PC-3 (cell line): ENCODE measurements around the gene LRRC58. TPM values are rescaled to one million over a fixed set of nuclear protein-coding genes. Genes with fewer than 3 reads are reported as not detected.

ENCODE experiments used
- ATAC-seq: fragments of 200-7000 bp; cut with Tn5 transposase; 2 replicates; pipeline ENCODE4 v1.9.1; 2020; ENCODE audit warnings: mild to moderate bottlenecking, moderate library complexity
- BruUV-seq: library from RNA; stranded (reverse); fragments of 400-500 nt; replicated peaks from 2 replicates; lab custom pipeline; 2021; lab: Mats Ljungman, UMichigan
- CTCF ChIA-PET: fragments of 300-600 bp; sonication (Branson Sonifier 250); formaldehyde crosslinking; loops from one replicate; lab custom pipeline; 2022; ENCODE audit warnings: antibody characterized with exemption; lab: Charles Lee
- POLR2A ChIA-PET: fragments of 300-600 bp; sonication (Branson Sonifier 250); formaldehyde crosslinking; loops from one replicate; lab custom pipeline; 2022; ENCODE audit warnings: antibody characterized with exemption; ENCODE audit not compliant: unreplicated experiment; lab: Charles Lee
- DNase-seq: peaks from one replicate; pipeline ENCODE4 v3.0.0-alpha.2; 2015
- H2AFZ ChIP-seq: fragments of 300-600 bp; sonication (generic); 2 replicates; pipeline ENCODE4 v1.6.0; 2016; ENCODE audit warnings: antibody characterized with exemption, low read length
- H3F3A ChIP-seq: fragments of 300-600 bp; sonication (generic); one replicate; pipeline ENCODE4 v1.6.0; 2017; ENCODE audit warnings: antibody characterized with exemption, low read length, control low read depth, mild to moderate bottlenecking; ENCODE audit not compliant: unreplicated experiment
- H3K27ac ChIP-seq: fragments of 300-600 bp; sonication (generic); 2 replicates; pipeline ENCODE4 v1.5.1; 2016; ENCODE audit warnings: mild to moderate bottlenecking, low read length
- H3K27me3 ChIP-seq: fragments of 300-600 bp; sonication (generic); 2 replicates; pipeline ENCODE4 v1.6.1; 2016; ENCODE audit warnings: low read length, mixed read lengths
- H3K36me3 ChIP-seq: fragments of 300-600 bp; sonication (generic); 2 replicates; pipeline ENCODE4 v1.6.1; 2016; ENCODE audit warnings: low read depth, mixed run types, low read length, mixed read lengths
- H3K4me1 ChIP-seq: fragments of 300-600 bp; sonication (generic); 2 replicates; pipeline ENCODE4 v1.5.1; 2016; ENCODE audit warnings: low read length; ENCODE audit not compliant: insufficient read depth
- H3K4me2 ChIP-seq: fragments of 300-600 bp; sonication (generic); 2 replicates; pipeline ENCODE4 v1.6.0; 2016; ENCODE audit warnings: low read length
- H3K4me3 ChIP-seq: fragments of 300-600 bp; sonication (generic); 2 replicates; pipeline ENCODE4 v1.5.1; 2016; ENCODE audit warnings: mild to moderate bottlenecking, low read length, mixed read lengths
- H3K79me2 ChIP-seq: fragments of 300-600 bp; sonication (generic); 2 replicates; pipeline ENCODE4 v1.6.1; 2017; ENCODE audit warnings: low read length, mixed read lengths
- H3K9ac ChIP-seq: fragments of 300-600 bp; sonication (generic); 2 replicates; pipeline ENCODE4 v1.6.0; 2016; ENCODE audit warnings: mild to moderate bottlenecking, low read length
- H3K9me2 ChIP-seq: fragments of 300-600 bp; sonication (generic); replicated peaks from 2 replicates; pipeline ENCODE4 v1.6.1; 2016; ENCODE audit warnings: mixed run types, low read length, mixed read lengths
- H3K9me3 ChIP-seq: fragments of 300-600 bp; sonication (generic); 2 replicates; pipeline ENCODE4 v1.6.1; 2016; ENCODE audit warnings: low read length, mixed read lengths
- H4K20me1 ChIP-seq: fragments of 300-600 bp; sonication (generic); 2 replicates; pipeline ENCODE4 v1.6.1; 2016; ENCODE audit warnings: low read length, mixed read lengths
- EZH2 ChIP-seq: fragments of 300-600 bp; sonication (generic); IDR thresholded peaks from one replicate; pipeline ENCODE4 v1.6.1; 2017; ENCODE audit warnings: antibody characterized with exemption, mild to moderate bottlenecking, low read length; ENCODE audit not compliant: unreplicated experiment
- EZH2phosphoT487 ChIP-seq: fragments of 300-600 bp; sonication (generic); IDR thresholded peaks from 2 replicates; pipeline ENCODE4 v1.6.1; 2018; ENCODE audit warnings: mild to moderate bottlenecking, antibody characterized with exemption, low read length, borderline replicate concordance
- intact Hi-C: fragments of 100-400 bp; cut with micrococcal nuclease; formaldehyde crosslinking; loops from 2 replicates; pipeline ENCODE4 v1.9.0; 2023
- total RNA-seq: library from RNA; depleted of rRNA; stranded (reverse); fragments of >200 nt; gene quantifications from 2 replicates; pipeline ENCODE4 v1.2.3, GENCODE V29; 2014
- TF ChIP-seq, protein P1 (sequence below): fragments of 300-600 bp; sonication (generic); conservative IDR thresholded peaks from 2 replicates; pipeline ENCODE4 v1.5.1; 2017; ENCODE audit warnings: antibody characterized with exemption, low read depth, mild to moderate bottlenecking, low read length

LRRC58 gene
- total RNA-seq, 1 experiment from 2014 or later = 33.7 TPM

DNA sequence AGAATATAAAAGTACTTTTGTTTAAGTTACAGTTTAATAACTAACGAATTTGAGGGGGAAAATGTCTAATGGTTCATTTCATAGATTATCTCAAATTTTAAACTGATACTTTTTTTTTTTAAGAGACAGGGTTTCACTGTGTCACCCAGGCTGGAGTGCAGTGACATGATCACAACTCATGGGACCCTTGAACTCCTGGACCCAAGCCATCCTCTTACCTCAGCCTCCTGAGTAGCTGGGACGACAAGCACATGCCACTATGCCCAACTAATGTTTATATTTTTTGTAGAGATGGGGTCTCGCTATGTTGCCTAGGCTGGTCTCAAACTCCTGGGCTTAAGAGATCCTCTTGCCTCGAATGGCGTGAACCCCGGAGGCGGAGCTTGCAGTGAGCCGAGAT, 16.5 kb downstream of the LRRC58 start:
- no peaks in the 10 kb centered on the region for H3K27me3 ChIP-seq
- H3K9me2 ChIP-seq = no peaks in the 10 kb centered on the region
- H3K36me3 ChIP-seq = peaks cover 42% of the 10 kb centered on the region
- TF ChIP-seq EZH2phosphoT487 = no peak
- TF ChIP-seq EZH2 = no peak
- TF ChIP-seq, protein P1, sequence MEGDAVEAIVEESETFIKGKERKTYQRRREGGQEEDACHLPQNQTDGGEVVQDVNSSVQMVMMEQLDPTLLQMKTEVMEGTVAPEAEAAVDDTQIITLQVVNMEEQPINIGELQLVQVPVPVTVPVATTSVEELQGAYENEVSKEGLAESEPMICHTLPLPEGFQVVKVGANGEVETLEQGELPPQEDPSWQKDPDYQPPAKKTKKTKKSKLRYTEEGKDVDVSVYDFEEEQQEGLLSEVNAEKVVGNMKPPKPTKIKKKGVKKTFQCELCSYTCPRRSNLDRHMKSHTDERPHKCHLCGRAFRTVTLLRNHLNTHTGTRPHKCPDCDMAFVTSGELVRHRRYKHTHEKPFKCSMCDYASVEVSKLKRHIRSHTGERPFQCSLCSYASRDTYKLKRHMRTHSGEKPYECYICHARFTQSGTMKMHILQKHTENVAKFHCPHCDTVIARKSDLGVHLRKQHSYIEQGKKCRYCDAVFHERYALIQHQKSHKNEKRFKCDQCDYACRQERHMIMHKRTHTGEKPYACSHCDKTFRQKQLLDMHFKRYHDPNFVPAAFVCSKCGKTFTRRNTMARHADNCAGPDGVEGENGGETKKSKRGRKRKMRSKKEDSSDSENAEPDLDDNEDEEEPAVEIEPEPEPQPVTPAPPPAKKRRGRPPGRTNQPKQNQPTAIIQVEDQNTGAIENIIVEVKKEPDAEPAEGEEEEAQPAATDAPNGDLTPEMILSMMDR = no peak
- no peak overlapping the region for H3K4me2 ChIP-seq
- H3K9ac ChIP-seq = no peak overlapping the region
- DNase-seq (no peak), ATAC-seq (no peak)
- POLR2A ChIA-PET = no interaction called here
- CTCF ChIA-PET = no interaction called here
- no peaks in the 10 kb centered on the region for H3K4me1 ChIP-seq
- no peaks in the 10 kb centered on the region for H3F3A ChIP-seq
- BruUV-seq = no TSS peak
- H3K9me3 ChIP-seq = no peaks in the 10 kb centered on the region
- intact Hi-C loops = no loop called here
- H3K79me2 ChIP-seq = peaks cover 30% of the 10 kb centered on the region
- H3K27ac ChIP-seq = no peak overlapping the region
- no peak overlapping the region for H2AFZ ChIP-seq
- H4K20me1 ChIP-seq = no peaks in the 10 kb centered on the region
- no peak overlapping the region for H3K4me3 ChIP-seq

DNA sequence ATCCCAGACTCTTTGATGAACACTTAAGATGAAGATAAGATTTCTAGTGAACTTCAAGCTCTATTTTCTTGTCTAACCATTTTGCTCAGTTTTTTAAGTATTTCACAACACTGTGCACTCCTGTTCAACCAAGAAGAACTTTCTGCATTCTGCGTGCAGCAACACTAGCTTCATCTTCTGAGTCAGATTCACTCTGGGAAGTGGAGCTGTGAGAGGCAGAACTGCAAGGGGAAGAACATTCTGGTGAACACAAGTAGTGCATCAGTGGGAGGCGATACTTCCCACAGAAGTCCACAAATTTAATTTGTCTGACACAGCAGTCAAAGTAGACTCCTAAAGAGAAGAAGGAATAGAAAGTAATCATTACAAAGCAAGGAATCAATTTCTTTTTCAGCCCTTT, 18.1 kb downstream of the LRRC58 start:
- no TSS peak for BruUV-seq
- ChIA-PET POLR2A (interaction anchor here (0.6 kb wide), 1 partner anchor 153 kb away, joined by 3 read pairs; no protein-coding TSS in a partner anchor), CTCF (no interaction called here)

DNA sequence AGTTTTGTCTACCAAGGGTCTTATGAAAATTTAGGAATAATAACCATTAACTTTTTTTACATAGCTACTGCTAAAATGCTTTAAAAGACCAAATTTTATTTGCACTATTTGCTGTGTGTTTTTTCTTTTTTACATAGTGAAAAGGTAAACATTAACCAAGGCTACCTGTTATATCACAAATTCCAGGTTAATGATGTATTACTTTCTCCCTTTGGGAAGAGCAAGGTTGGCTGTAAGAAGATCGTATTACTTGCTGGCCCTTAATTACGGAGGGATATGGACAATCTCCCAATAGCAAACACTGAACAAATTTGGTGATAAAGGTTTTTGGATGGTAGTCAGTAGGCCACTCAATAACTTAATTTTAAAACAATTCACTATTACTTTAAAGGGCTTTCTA, 22.4 kb downstream of the LRRC58 start:
- Histone ChIP-seq H2AFZ (no peak overlapping the region), H3K4me2 (no peak overlapping the region), H3K9me2 (no peaks in the 10 kb centered on the region), H3K4me1 (no peaks in the 10 kb centered on the region), H4K20me1 (no peaks in the 10 kb centered on the region), H3K4me3 (no peak overlapping the region), H3K27ac (no peak overlapping the region), H3K79me2 (no peaks in the 10 kb centered on the region), H3F3A (no peaks in the 10 kb centered on the region), H3K27me3 (no peaks in the 10 kb centered on the region), H3K36me3 (peaks cover 28% of the 10 kb centered on the region), H3K9me3 (no peaks in the 10 kb centered on the region), H3K9ac (no peak overlapping the region)
- ChIA-PET POLR2A (interaction anchor here (0.6 kb wide), 1 partner anchor 31 kb away, joined by 3 read pairs; no protein-coding TSS in a partner anchor), CTCF (no interaction called here)
- DNase-seq (no peak), ATAC-seq (no peak)
- TF ChIP-seq EZH2phosphoT487 = no peak
- TF ChIP-seq, protein P1 = no peak
- TF ChIP-seq EZH2 = no peak
- no TSS peak for BruUV-seq
- intact Hi-C loops = no loop called here

More for the DNA sequence above, 18.1 kb downstream of the LRRC58 start:
- H3K4me2 ChIP-seq = no peak overlapping the region
- H3F3A ChIP-seq = no peaks in the 10 kb centered on the region
- DNase-seq (no peak), ATAC-seq (no peak)
- no peaks in the 10 kb centered on the region for H3K9me3 ChIP-seq
- intact Hi-C loops = no loop called here
- H3K27ac ChIP-seq = no peak overlapping the region
- peaks cover 45% of the 10 kb centered on the region for H3K36me3 ChIP-seq
- H3K4me3 ChIP-seq = no peak overlapping the region
- peaks cover 15% of the 10 kb centered on the region for H3K79me2 ChIP-seq
- no peak for TF ChIP-seq EZH2phosphoT487
- TF ChIP-seq EZH2 = no peak
- TF ChIP-seq, protein P1 = no peak
- no peak overlapping the region for H2AFZ ChIP-seq
- no peak overlapping the region for H3K9ac ChIP-seq
- H4K20me1 ChIP-seq = no peaks in the 10 kb centered on the region
- no peaks in the 10 kb centered on the region for H3K4me1 ChIP-seq
- H3K9me2 ChIP-seq = no peaks in the 10 kb centered on the region
- H3K27me3 ChIP-seq = no peaks in the 10 kb centered on the region
